HCT116 (cell line): Measurements from ENCODE around the gene ZFX. TPM values are rescaled to one million over a fixed set of nuclear protein-coding genes. Genes with fewer than 3 reads are reported as not detected.

Source experiments
- ATAC-seq: fragments of 200-7000 bp; cut with Tn5 transposase; 2 replicates; pipeline ENCODE4 v1.9.1; 2020; ENCODE audit warnings: mild to moderate bottlenecking, moderate library complexity
- BruUV-seq: library from RNA; stranded (reverse); fragments of 400-500 nt; replicated peaks from 2 replicates; lab custom pipeline; 2021; lab: Mats Ljungman, UMichigan
- CTCF ChIA-PET: fragments of 300-600 bp; sonication (Branson Sonifier 250); formaldehyde crosslinking; loops from one replicate; lab custom pipeline; 2021; ENCODE audit warnings: antibody characterized with exemption; lab: Charles Lee
- POLR2A ChIA-PET: fragments of 300-600, 350-600 bp; sonication (Branson Sonifier 250); formaldehyde crosslinking; loops from one replicate; lab custom pipeline; 2021; ENCODE audit warnings: antibody characterized with exemption; lab: Charles Lee
- RAD21 ChIA-PET, 2 experiments: fragments of 300-600 bp; sonication (Branson Sonifier 250); formaldehyde crosslinking; loops; one replicate each; lab custom pipeline; 2023; ENCODE audit warnings: low total read pairs in 2 of 2; ENCODE audit not compliant: uncharacterized antibody in 2 of 2, unreplicated experiment in 2 of 2, low non-redundant PET in 1 of 2; lab: Charles Lee
- DNase-seq: peaks from one replicate; pipeline ENCODE4 v3.0.0-alpha.2; 2010; ENCODE audit warnings: low read depth, low spot score
- H2AFZ ChIP-seq: fragments of 200-600 bp; shearing (Covaris generic), sonication (generic); 2 replicates; pipeline ENCODE4 v1.6.1; 2017; ENCODE audit warnings: low read depth, mixed run types, mixed read lengths, antibody characterized with exemption, low read length; ENCODE audit not compliant: poor library complexity, severe bottlenecking
- H3K27ac ChIP-seq: 2 replicates; pipeline ENCODE4 v1.5.1; 2012; ENCODE audit warnings: low read depth, low read length
- H3K27me3 ChIP-seq: fragments of 200-600 bp; sonication (generic); 2 replicates; pipeline ENCODE4 v1.6.1; 2016; ENCODE audit warnings: mixed run types, low read length, mixed read lengths; ENCODE audit not compliant: insufficient read depth
- H3K36me3 ChIP-seq, 2 experiments: fragments of 200-500 bp in 1 of 2; fragments of 200-600 bp in 1 of 2; sonication (Bioruptor generic) in 1 of 2; sonication (generic) in 1 of 2; 2 replicates each; pipeline versions ENCODE4 v1.5.1 to v1.6.1; 2014 to 2016; ENCODE audit warnings: low read length in 2 of 2, inconsistent platforms in 1 of 2, mixed read lengths in 1 of 2, mixed run types in 1 of 2; ENCODE audit not compliant: insufficient read depth in 2 of 2, control insufficient read depth in 1 of 2
- H3K4me1 ChIP-seq, 2 experiments: fragments of 200-600 bp in 1 of 2; sonication (generic) in 1 of 2; 2 replicates each; pipeline versions ENCODE4 v1.5.1 to v1.6.1; 2012 to 2017; ENCODE audit warnings: low read length in 2 of 2, inconsistent platforms in 1 of 2, mild to moderate bottlenecking in 1 of 2, mixed read lengths in 1 of 2, mixed run types in 1 of 2, moderate library complexity in 1 of 2; ENCODE audit not compliant: insufficient read depth in 2 of 2, control insufficient read depth in 1 of 2
- H3K4me2 ChIP-seq: fragments of 200-600 bp; sonication (generic); 2 replicates; pipeline ENCODE4 v1.6.1; 2017; ENCODE audit warnings: mixed run types, low read length, mixed read lengths
- H3K4me3 ChIP-seq, 2 experiments: fragments of 200-600 bp in 1 of 2; sonication (generic) in 1 of 2; replicated peaks in 1 of 2; 2 replicates each; pipeline ENCODE4 v1.5.1; 2011 to 2016; ENCODE audit warnings: low read length in 2 of 2, control low read depth in 1 of 2, low read depth in 1 of 2, mild to moderate bottlenecking in 1 of 2, mixed read lengths in 1 of 2, mixed run types in 1 of 2
- H3K79me2 ChIP-seq: fragments of 200-600 bp; sonication (generic); 2 replicates; pipeline ENCODE4 v1.6.1; 2017; ENCODE audit warnings: mild to moderate bottlenecking, mixed run types, low read length, moderate library complexity, mixed read lengths; ENCODE audit not compliant: insufficient read depth
- H3K9ac ChIP-seq: fragments of 200-600 bp; sonication (generic); 2 replicates; pipeline ENCODE4 v1.6.1; 2016; ENCODE audit warnings: low read length, mixed read lengths
- H3K9me2 ChIP-seq: fragments of 200-600 bp; sonication (generic), shearing (Covaris generic); 2 replicates; pipeline ENCODE4 v1.6.1; 2017; ENCODE audit warnings: mixed run types, mild to moderate bottlenecking, moderate library complexity; ENCODE audit not compliant: insufficient read depth
- H3K9me3 ChIP-seq, 2 experiments: fragments of 200-500 bp in 1 of 2; fragments of 200-600 bp in 1 of 2; sonication (Bioruptor generic) in 1 of 2; sonication (generic) in 1 of 2; 2 replicates each; pipeline ENCODE4 v1.6.1; 2014 to 2017; ENCODE audit warnings: low read length in 2 of 2, mixed read lengths in 2 of 2, inconsistent platforms in 1 of 2, low read depth in 1 of 2, mild to moderate bottlenecking in 1 of 2, mixed run types in 1 of 2, moderate library complexity in 1 of 2; ENCODE audit not compliant: control insufficient read depth in 1 of 2, insufficient read depth in 1 of 2
- H4K20me1 ChIP-seq: fragments of 200-600 bp; sonication (generic), shearing (Covaris generic); 2 replicates; pipeline ENCODE4 v1.6.1; 2017; ENCODE audit warnings: mixed run types, mild to moderate bottlenecking, moderate library complexity; ENCODE audit not compliant: insufficient read depth
- CBX3 ChIP-seq: IDR thresholded peaks from 2 replicates; pipeline ENCODE4 v1.6.1; 2012; ENCODE audit warnings: low read depth
- CEBPB ChIP-seq: IDR thresholded peaks from 2 replicates; pipeline ENCODE4 v1.6.1; 2012; ENCODE audit warnings: low read depth
- EGR1 ChIP-seq: IDR thresholded peaks from 2 replicates; pipeline ENCODE4 v1.6.1; 2012; ENCODE audit warnings: low read depth
- EZH2 ChIP-seq: fragments of 200-600 bp; sonication (generic); IDR thresholded peaks from 2 replicates; pipeline ENCODE4 v1.6.1; 2017; ENCODE audit warnings: antibody characterized with exemption, mixed run types
- EZH2phosphoT487 ChIP-seq: fragments of 200-600 bp; IDR thresholded peaks from 2 replicates; pipeline ENCODE4 v1.6.1; 2018; ENCODE audit warnings: antibody characterized with exemption, borderline replicate concordance
- FOSL1 ChIP-seq: IDR thresholded peaks from 2 replicates; pipeline ENCODE4 v1.6.1; 2012; ENCODE audit warnings: low read depth
- JUND ChIP-seq: IDR thresholded peaks from 2 replicates; pipeline ENCODE4 v1.6.1; 2012
- POLR2A ChIP-seq: IDR thresholded peaks from 2 replicates; pipeline ENCODE4 v1.7.0; 2011; ENCODE audit warnings: borderline replicate concordance; ENCODE audit not compliant: insufficient read depth, insufficient read length; ENCODE audit errors: extremely low read depth
- POLR2AphosphoS5 ChIP-seq: IDR thresholded peaks from 2 replicates; pipeline ENCODE4 v1.6.1; 2011; ENCODE audit warnings: mild to moderate bottlenecking, low read depth, low read length, moderate library complexity
- RAD21 ChIP-seq: IDR thresholded peaks from 2 replicates; pipeline ENCODE4 v1.6.1; 2012; ENCODE audit warnings: low read depth, mild to moderate bottlenecking
- SRF ChIP-seq: IDR thresholded peaks from 2 replicates; pipeline ENCODE4 v1.6.1; 2012; ENCODE audit warnings: low read depth
- TCF7L2 ChIP-seq: IDR thresholded peaks from 2 replicates; pipeline ENCODE4 v1.7.0; 2011; ENCODE audit warnings: borderline replicate concordance, inconsistent platforms; ENCODE audit not compliant: insufficient read depth, insufficient read length; ENCODE audit errors: extremely low read depth
- YY1 ChIP-seq: IDR thresholded peaks from 2 replicates; pipeline ENCODE4 v1.6.1; 2011; ENCODE audit warnings: low read length, low read depth, moderate library complexity, mild to moderate bottlenecking; ENCODE audit not compliant: insufficient replicate concordance; ENCODE audit errors: extremely low read depth
- ZFX ChIP-seq: fragments of 450-650 bp; IDR thresholded peaks from 2 replicates; pipeline ENCODE4 v1.6.1; 2017
- ZNF274 ChIP-seq: fragments of 200-500 bp; sonication (Bioruptor generic); IDR thresholded peaks from 2 replicates; pipeline ENCODE4 v1.6.1; 2014; ENCODE audit warnings: mild to moderate bottlenecking, low read depth, low read length, inconsistent platforms
- intact Hi-C: fragments of 100-400 bp; cut with micrococcal nuclease; formaldehyde crosslinking; loops from 2 replicates; pipeline ENCODE4 v1.10.0; 2022
- total RNA-seq: library from RNA; stranded (reverse); gene quantifications from one replicate; pipeline ENCODE4 v1.2.1, GENCODE V29; 2021; ENCODE audit not compliant: unreplicated experiment
- TF ChIP-seq, protein P1 (sequence below): IDR thresholded peaks from 2 replicates; pipeline ENCODE4 v1.6.1; 2011; ENCODE audit warnings: mild to moderate bottlenecking, low read length, moderate library complexity; ENCODE audit not compliant: insufficient replicate concordance; ENCODE audit errors: extremely low read depth
- TF ChIP-seq, protein P2 (sequence below): IDR thresholded peaks from 2 replicates; pipeline ENCODE4 v1.6.1; 2012

The ZFX gene
- total RNA-seq, 1 experiment from 2014 or later: 28.1 TPM

DNA sequence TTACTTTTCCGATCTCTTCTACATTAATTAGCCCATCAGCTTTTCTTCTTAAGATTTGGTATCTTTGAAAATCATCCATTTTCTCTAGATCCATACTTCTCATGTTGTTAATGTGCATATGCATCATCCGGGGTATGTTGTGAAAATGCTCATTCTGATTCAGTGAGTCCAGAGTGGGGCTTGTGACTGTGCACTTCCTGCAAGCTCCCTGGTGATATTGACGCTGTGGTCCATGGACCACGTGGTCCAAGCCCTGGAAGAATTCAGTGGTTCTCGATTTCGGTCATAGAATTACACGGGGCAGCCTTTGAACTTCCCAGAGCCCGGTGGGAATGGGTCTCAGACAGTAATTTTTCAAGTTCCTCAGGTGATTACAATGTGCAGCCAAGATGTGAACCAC, 69.8 kb downstream of the ZFX start:
- Histone ChIP-seq H3K4me3 (no peak overlapping the region), H3K36me3 (no peaks in the 10 kb centered on the region), H2AFZ (no peak overlapping the region), H3K27me3 (no peaks in the 10 kb centered on the region), H3K4me1 (no peaks in the 10 kb centered on the region), H3K9ac (no peak overlapping the region), H3K4me2 (no peak overlapping the region), H4K20me1 (no peaks in the 10 kb centered on the region), H3K27ac (no peak overlapping the region), H3K9me2 (no peaks in the 10 kb centered on the region), H3K9me3 (no peaks in the 10 kb centered on the region), H3K79me2 (no peaks in the 10 kb centered on the region)
- ChIA-PET CTCF (no interaction called here), POLR2A (no interaction called here), RAD21 (no interaction called here)
- DNase-seq (no peak), ATAC-seq (no peak)
- BruUV-seq: no TSS peak
- intact Hi-C loops: no loop called here
- TF ChIP-seq CBX3: no peak
- TF ChIP-seq CEBPB: no peak
- TF ChIP-seq POLR2A: no peak
- no peak for TF ChIP-seq ZFX
- no peak for TF ChIP-seq EZH2phosphoT487
- TF ChIP-seq TCF7L2: no peak
- TF ChIP-seq FOSL1: no peak
- no peak for TF ChIP-seq ZNF274
- TF ChIP-seq SRF: no peak

DNA sequence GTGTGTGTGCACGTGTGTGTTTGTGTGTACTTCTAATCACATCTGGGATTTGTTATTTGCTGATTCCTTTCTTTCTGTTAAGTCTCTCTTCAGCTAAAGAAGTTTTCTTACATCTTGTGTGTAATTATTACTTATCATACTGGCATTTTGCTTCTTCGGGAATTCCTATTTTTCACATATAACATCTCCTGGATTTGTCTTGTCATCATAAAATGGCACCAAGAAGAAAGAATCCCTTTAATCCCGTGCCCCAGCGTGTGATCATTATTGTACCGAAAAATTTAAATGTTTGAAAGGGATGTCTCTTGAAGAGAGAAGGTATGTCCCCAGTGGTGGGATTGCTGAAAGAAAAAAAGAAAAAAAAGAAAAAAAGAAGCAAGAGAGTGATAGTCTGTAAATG, 72.3 kb downstream of the ZFX start:
- POLR2A ChIA-PET: no interaction called here
- Histone ChIP-seq H3K4me3 (no peak overlapping the region), H3K4me1 (no peaks in the 10 kb centered on the region), H3K9me3 (no peaks in the 10 kb centered on the region), H3K36me3 (no peaks in the 10 kb centered on the region), H3K79me2 (no peaks in the 10 kb centered on the region), H3K27me3 (no peaks in the 10 kb centered on the region), H2AFZ (no peak overlapping the region), H3K4me2 (no peak overlapping the region), H3K9me2 (no peaks in the 10 kb centered on the region), H4K20me1 (no peaks in the 10 kb centered on the region), H3K9ac (no peak overlapping the region), H3K27ac (no peak overlapping the region)
- CTCF ChIA-PET: no interaction called here
- no peak for ATAC-seq
- DNase-seq: no peak
- BruUV-seq: no TSS peak
- intact Hi-C loops: no loop called here
- RAD21 ChIA-PET: no interaction called here
- TF ChIP-seq ZFX: no peak
- TF ChIP-seq JUND: no peak
- TF ChIP-seq RAD21: no peak
- TF ChIP-seq TCF7L2: no peak
- no peak for TF ChIP-seq SRF
- TF ChIP-seq POLR2A: no peak
- no peak for TF ChIP-seq EGR1
- no peak for TF ChIP-seq EZH2phosphoT487
- TF ChIP-seq POLR2AphosphoS5: no peak
- TF ChIP-seq, protein P1, sequence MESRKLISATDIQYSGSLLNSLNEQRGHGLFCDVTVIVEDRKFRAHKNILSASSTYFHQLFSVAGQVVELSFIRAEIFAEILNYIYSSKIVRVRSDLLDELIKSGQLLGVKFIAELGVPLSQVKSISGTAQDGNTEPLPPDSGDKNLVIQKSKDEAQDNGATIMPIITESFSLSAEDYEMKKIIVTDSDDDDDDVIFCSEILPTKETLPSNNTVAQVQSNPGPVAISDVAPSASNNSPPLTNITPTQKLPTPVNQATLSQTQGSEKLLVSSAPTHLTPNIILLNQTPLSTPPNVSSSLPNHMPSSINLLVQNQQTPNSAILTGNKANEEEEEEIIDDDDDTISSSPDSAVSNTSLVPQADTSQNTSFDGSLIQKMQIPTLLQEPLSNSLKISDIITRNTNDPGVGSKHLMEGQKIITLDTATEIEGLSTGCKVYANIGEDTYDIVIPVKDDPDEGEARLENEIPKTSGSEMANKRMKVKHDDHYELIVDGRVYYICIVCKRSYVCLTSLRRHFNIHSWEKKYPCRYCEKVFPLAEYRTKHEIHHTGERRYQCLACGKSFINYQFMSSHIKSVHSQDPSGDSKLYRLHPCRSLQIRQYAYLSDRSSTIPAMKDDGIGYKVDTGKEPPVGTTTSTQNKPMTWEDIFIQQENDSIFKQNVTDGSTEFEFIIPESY: no peak
- no peak for TF ChIP-seq ZNF274
- TF ChIP-seq, protein P2, sequence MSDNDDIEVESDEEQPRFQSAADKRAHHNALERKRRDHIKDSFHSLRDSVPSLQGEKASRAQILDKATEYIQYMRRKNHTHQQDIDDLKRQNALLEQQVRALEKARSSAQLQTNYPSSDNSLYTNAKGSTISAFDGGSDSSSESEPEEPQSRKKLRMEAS: no peak
- TF ChIP-seq EZH2: no peak
- no peak for TF ChIP-seq YY1
- no peak for TF ChIP-seq CBX3
